GM18498 (cell line): ENCODE results near the gene KLF15.

ENCODE experiments used
- ATAC-seq: cut with Tn5 transposase; IDR thresholded peaks from one replicate; pipeline ENCODE4 v1.9.1; 2021; ENCODE audit warnings: mild to moderate bottlenecking, moderate library complexity; ENCODE audit not compliant: unreplicated experiment

Gene KLF15

GRCh38 chr3:126322181-126322967 lies 34.8 kb downstream of the KLF15 start:
- no peak for ATAC-seq

- ATAC-seq: no peak
Observed at GRCh38 chr3:126321490-126321889, 35.7 kb downstream of the KLF15 start.

- no peak for ATAC-seq
Observed at GRCh38 chr3:126320517-126321293, 36.5 kb downstream of the KLF15 start.

- no peak for ATAC-seq
Observed at GRCh38 chr3:126319701-126320295, 37.4 kb downstream of the KLF15 start.

- no peak for ATAC-seq
Observed at GRCh38 chr3:126317029-126317996, 39.9 kb downstream of the KLF15 start.

- no peak for ATAC-seq
Observed at GRCh38 chr3:126316501-126316939, 40.7 kb downstream of the KLF15 start.

- ATAC-seq: no peak
Observed at GRCh38 chr3:126316031-126316461, 41.2 kb downstream of the KLF15 start.

GRCh38 chr3:126314790-126315658 lies 42.2 kb downstream of the KLF15 start:
- ATAC-seq: no peak

GRCh38 chr3:126314305-126314789 lies 42.9 kb downstream of the KLF15 start:
- no peak for ATAC-seq

- no peak for ATAC-seq
Observed at GRCh38 chr3:126313580-126314304, 43.5 kb downstream of the KLF15 start.

GRCh38 chr3:126313166-126313565 lies 44.0 kb downstream of the KLF15 start:
- ATAC-seq: no peak

- ATAC-seq: no peak
Observed at GRCh38 chr3:126312341-126312740, 44.9 kb downstream of the KLF15 start.

GRCh38 chr3:126311338-126311978 lies 45.8 kb downstream of the KLF15 start:
- no peak for ATAC-seq

GRCh38 chr3:126310816-126311215 lies 46.4 kb downstream of the KLF15 start:
- ATAC-seq: no peak

GRCh38 chr3:126309861-126310655 lies 47.1 kb downstream of the KLF15 start:
- no peak for ATAC-seq

GRCh38 chr3:126309165-126309564 lies 48.0 kb downstream of the KLF15 start:
- ATAC-seq: no peak

- ATAC-seq: no peak
Observed at GRCh38 chr3:126308394-126309125, 48.6 kb downstream of the KLF15 start.
